Sigmoid colon (tissue), 4 donors: ENCODE results near the gene SLC16A12.

ENCODE experiments used
- CTCF ChIP-seq, 4 experiments: fragments of 450-650 bp in 3 of 4; fragments of 200-600 bp in 1 of 4; IDR thresholded peaks; one replicate each; pipeline ENCODE4 v1.5.1; 2016 to 2019; ENCODE audit warnings: antibody characterized with exemption in 4 of 4, mild to moderate bottlenecking in 3 of 4, moderate library complexity in 2 of 4
- EP300 ChIP-seq, 4 donors: sonication (generic); formaldehyde crosslinking; IDR thresholded peaks; one replicate each; pipeline ENCODE4 v1.6.1; 2017; ENCODE audit warnings: antibody characterized with exemption in 4 of 4
- POLR2A ChIP-seq, 2 donors: fragments of 450-650 bp; IDR thresholded peaks; one replicate each; pipeline ENCODE4 v1.6.1; 2016; ENCODE audit warnings: antibody characterized with exemption in 2 of 2, mild to moderate bottlenecking in 2 of 2, moderate library complexity in 2 of 2
- POLR2AphosphoS5 ChIP-seq, 4 donors: sonication (generic); formaldehyde crosslinking; IDR thresholded peaks; one replicate each; pipeline ENCODE4 v1.6.1; 2017; ENCODE audit warnings: antibody characterized with exemption in 4 of 4

GRCh38 chr10:89479771-89480446 lies 55.5 kb downstream of the SLC16A12 start:
- TF ChIP-seq EP300 (IDR thresholded peaks at IDR 0.05) = no peak
- no peak for TF ChIP-seq CTCF (IDR thresholded peaks at IDR 0.05)
- TF ChIP-seq POLR2A (IDR thresholded peaks at IDR 0.05) = no peak
- no peak for TF ChIP-seq POLR2AphosphoS5 (IDR thresholded peaks at IDR 0.05)
